AG10803 (cell line): ENCODE results near the gene ATP2B1.

Experiments used
- DNase-seq: peaks from one replicate; pipeline ENCODE4 v3.0.0; 2010; ENCODE audit warnings: low read depth
- H3K4me3 ChIP-seq: 2 replicates; pipeline ENCODE4 v1.5.1; 2011; ENCODE audit warnings: mild to moderate bottlenecking, low read length, control low read depth
- CTCF ChIP-seq: conservative IDR thresholded peaks from 2 replicates; pipeline ENCODE4 v1.5.1; 2011; ENCODE audit warnings: mild to moderate bottlenecking, low read length, control low read depth, inconsistent platforms

Gene ATP2B1

GRCh38 chr12:89621521-89621920 is 87.1 kb downstream of the ATP2B1 start:
- no peak overlapping the region for H3K4me3 ChIP-seq
- peak; percentile 5 for DNase-seq
- TF ChIP-seq CTCF, result no peak

DNA sequence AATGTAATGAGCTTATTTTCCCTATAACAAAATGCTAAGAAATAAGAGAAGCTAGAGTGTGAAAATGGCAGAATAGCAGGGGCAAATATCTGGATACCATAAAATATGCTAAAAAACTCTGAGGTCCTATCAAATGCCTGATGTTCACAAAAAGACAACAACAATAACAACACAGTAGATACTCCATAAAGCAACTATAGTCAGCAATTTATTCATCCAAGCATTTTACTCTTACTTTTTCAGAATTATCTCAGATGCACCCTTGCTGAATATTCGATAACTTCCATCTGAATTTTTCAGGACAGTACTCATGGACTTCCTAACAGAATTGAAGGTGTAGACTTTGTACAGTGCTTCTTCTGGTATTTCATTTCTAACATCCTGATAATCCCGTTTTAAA is 88.9 kb downstream of the ATP2B1 start:
- DNase-seq, result no peak
- H3K4me3 ChIP-seq, result no peak overlapping the region
- TF ChIP-seq CTCF, result no peak

- TF ChIP-seq CTCF, result no peak; the same call in 1 of the 2 replicates
- peak; percentile 1 for DNase-seq
- no peak overlapping the region for H3K4me3 ChIP-seq
These were observed 90.3 kb downstream of the ATP2B1 start for GRCh38 chr12:89618113-89618862.

DNA sequence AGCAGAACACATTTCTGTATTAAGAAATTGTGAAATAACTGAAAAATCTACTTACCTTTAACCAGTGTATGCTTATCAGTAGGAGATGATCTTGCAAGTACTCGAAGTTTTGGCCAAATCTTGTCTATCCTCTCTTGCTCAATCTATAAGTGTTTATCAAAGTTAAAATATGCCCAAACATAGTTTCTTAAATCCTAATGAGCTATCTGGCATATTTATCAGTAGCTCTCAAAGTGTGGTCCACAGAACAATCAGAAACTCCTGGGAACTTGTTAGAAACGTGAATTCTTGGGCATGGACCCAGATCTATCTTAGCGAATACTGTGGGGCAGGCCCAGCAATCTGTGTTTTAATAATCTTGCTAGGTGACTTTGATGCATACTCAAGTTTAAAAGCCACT is 98.3 kb downstream of the ATP2B1 start:
- TF ChIP-seq CTCF, result no peak
- H3K4me3 ChIP-seq, result no peak overlapping the region
- no peak for DNase-seq

DNA sequence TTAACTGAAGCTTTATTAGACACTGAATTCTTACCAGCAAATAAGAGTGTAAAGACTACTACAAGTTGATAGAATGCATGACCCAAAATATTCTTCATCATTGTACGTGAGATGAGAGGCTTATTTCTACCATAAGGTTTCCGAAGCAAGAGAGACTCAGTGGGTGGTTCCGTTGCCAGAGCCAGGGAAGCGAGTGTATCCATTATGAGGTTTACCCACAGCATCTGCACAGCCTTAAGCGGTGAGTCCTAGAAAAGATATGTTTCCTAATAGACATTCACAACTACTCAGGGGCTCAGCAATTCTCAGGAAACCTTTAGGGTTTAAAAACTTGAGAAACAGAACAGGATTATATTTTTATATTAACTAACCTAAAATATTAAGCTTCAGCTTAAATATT is 105.0 kb downstream of the ATP2B1 start:
- DNase-seq, result no peak
- TF ChIP-seq CTCF, result no peak
- no peak overlapping the region for H3K4me3 ChIP-seq

DNA sequence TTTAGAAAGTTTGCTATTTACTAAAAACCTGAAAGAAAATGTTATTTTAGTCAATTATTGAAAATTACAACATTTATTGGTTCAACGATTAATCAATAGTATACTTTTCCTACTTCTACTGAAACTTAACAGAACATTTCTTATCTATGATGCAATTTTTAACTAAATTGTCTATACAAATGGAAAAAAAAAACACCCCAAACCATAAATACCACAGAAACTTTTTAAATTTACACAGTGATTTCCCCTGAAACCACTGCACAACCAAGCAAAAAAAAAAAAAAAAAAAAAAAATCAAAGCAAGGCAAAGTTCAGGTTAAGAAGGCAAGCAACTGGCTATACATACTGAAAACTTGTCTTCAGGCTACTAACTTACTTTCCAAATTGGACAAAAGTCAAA is 110.9 kb downstream of the ATP2B1 start:
- no peak overlapping the region for H3K4me3 ChIP-seq
- TF ChIP-seq CTCF, result no peak
- no peak for DNase-seq

DNA sequence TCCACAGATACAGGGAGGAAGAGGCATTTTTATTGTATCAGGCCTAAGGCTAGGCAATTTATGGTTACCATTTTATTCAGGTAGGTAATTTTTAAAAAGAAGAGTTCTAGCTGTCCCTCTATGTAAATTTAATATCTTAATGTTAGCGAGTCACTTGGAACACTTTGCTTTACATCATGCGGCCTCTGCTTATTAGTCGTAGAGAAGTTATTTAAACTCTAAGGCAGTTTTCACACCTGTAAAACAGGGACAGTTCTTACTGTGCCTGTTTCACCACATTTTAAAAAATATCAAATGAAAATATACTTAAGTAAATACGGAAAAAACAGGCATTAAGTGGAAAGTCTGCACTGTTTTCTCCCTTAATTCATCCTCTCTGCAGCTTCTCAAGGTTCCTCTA is 111.4 kb downstream of the ATP2B1 start:
- no peak for TF ChIP-seq CTCF
- DNase-seq, result no peak
- H3K4me3 ChIP-seq, result no peak overlapping the region
